HL-60 (cell line): ENCODE results near the gene SNRPD2.
A peak's percentile ranks its signal among the peaks of the same experiment; 100 is the strongest.

Experiments
- DNase-seq, 2 experiments: peaks; one replicate each; pipeline ENCODE4 v3.0.0-alpha.2; 2010 to 2020; ENCODE audit warnings: low read depth in 1 of 2, low spot score in 1 of 2
- H3K27ac ChIP-seq: fragments of 250-450 bp; sonication (Bioruptor Pico); replicated peaks from 2 replicates; pipeline ENCODE4 v1.5.1; 2020; ENCODE audit warnings: mild to moderate bottlenecking, moderate library complexity
- H3K27me3 ChIP-seq: fragments of 250-450 bp; sonication (Bioruptor Pico); 2 replicates; pipeline ENCODE4 v1.5.1; 2021; ENCODE audit warnings: mild to moderate bottlenecking, moderate library complexity; ENCODE audit not compliant: insufficient read depth, poor library complexity, severe bottlenecking
- H3K4me3 ChIP-seq: replicated peaks from 2 replicates; pipeline ENCODE4 v1.5.1; 2011; ENCODE audit warnings: mild to moderate bottlenecking, control low read depth, low read length; ENCODE audit not compliant: insufficient read depth
- CTCF ChIP-seq: IDR thresholded peaks from one replicate; pipeline ENCODE4 v1.5.1; 2011; ENCODE audit warnings: low read length, control low read depth, inconsistent platforms; ENCODE audit not compliant: insufficient read depth
- GABPA ChIP-seq: IDR thresholded peaks from 2 replicates; pipeline ENCODE4 v1.6.1; 2012; ENCODE audit warnings: low read depth
- POLR2AphosphoS5 ChIP-seq: IDR thresholded peaks from 2 replicates; pipeline ENCODE4 v1.6.1; 2012; ENCODE audit warnings: low read depth
- REST ChIP-seq: IDR thresholded peaks from 2 replicates; pipeline ENCODE4 v1.6.1; 2012; ENCODE audit warnings: low read depth; ENCODE audit not compliant: insufficient replicate concordance
- SPI1 ChIP-seq: IDR thresholded peaks from 2 replicates; pipeline ENCODE4 v1.6.1; 2012; ENCODE audit warnings: low read depth, mild to moderate bottlenecking, borderline replicate concordance

SNRPD2 gene

GRCh38 chr19:45717983-45718650, 26.4 kb upstream of the SNRPD2 start:
- H3K27ac ChIP-seq = peak overlapping the region; percentile 86
- H3K4me3 ChIP-seq = peak overlapping the region; percentile 41
- no peaks in the 10 kb centered on the region for H3K27me3 ChIP-seq
- TF ChIP-seq SPI1 (no peak), GABPA (no peak), REST (no peak), CTCF (no peak), POLR2AphosphoS5 (no peak)
- DNase-seq = no peak

GRCh38 chr19:45717131-45717982, 25.6 kb upstream of the SNRPD2 start:
- TF ChIP-seq POLR2AphosphoS5 (peak; percentile 66; the same call in 1 of the 2 replicates), REST (no peak)
- DNase-seq = peak; percentile 99 to 100
- Histone ChIP-seq H3K27me3 (no peaks in the 10 kb centered on the region), H3K4me3 (peak overlapping the region; percentile 58), H3K27ac (peak overlapping the region; percentile 86)

- Histone ChIP-seq H3K27ac (peak overlapping the region; percentile 86), H3K27me3 (no peaks in the 10 kb centered on the region), H3K4me3 (peak overlapping the region; percentile 58)
- peak in 1 of 2 experiments; percentile 13 for DNase-seq
- TF ChIP-seq POLR2AphosphoS5 (no peak), CTCF (no peak), REST (no peak), GABPA (no peak), SPI1 (no peak)
These were observed 24.8 kb upstream of the SNRPD2 start for GRCh38 chr19:45716359-45717130.
